Gastroesophageal sphincter (tissue), 3 donors: ENCODE results near the gene TMEM218.

Experiments
- CTCF ChIP-seq, 4 experiments: fragments of 200-600 bp in 2 of 4; fragments of 450-650 bp in 2 of 4; sonication (generic) in 1 of 4; IDR thresholded peaks; one replicate each; pipeline ENCODE4 v1.5.1; 2017 to 2019; ENCODE audit warnings: antibody characterized with exemption in 4 of 4, mild to moderate bottlenecking in 2 of 4, moderate library complexity in 2 of 4
- POLR2A ChIP-seq, 2 donors: fragments of 450-650 bp; IDR thresholded peaks; one replicate each; pipeline ENCODE4 v1.6.1; 2017; ENCODE audit warnings: antibody characterized with exemption in 2 of 2, mild to moderate bottlenecking in 2 of 2, moderate library complexity in 1 of 2

- no peak for TF ChIP-seq CTCF (IDR thresholded peaks at IDR 0.05)
- TF ChIP-seq POLR2A (IDR thresholded peaks at IDR 0.05) = no peak
Observed at GRCh38 chr11:125138966-125139365, 27.5 kb upstream of the TMEM218 start.
